Caco-2 (cell line): ENCODE results near the gene ARSD. TPM values are rescaled to one million over a fixed set of nuclear protein-coding genes. Genes with fewer than 3 reads are reported as not detected.
A peak's percentile ranks its signal among the peaks of the same experiment; 100 is the strongest.
"Not testable (repeated sequence)": the region's sequence is repeated elsewhere in the genome, so short reads cannot be mapped to it uniquely, and the experiment has no call there.

ENCODE experiments used
- BruUV-seq: library from RNA; stranded (reverse); fragments of 400-500 nt; replicated peaks from 2 replicates; lab custom pipeline; 2021; lab: Mats Ljungman, UMichigan
- CTCF ChIA-PET: fragments of 300-600 bp; sonication (Branson Sonifier 250); formaldehyde crosslinking; loops from one replicate; lab custom pipeline; 2022; ENCODE audit warnings: antibody characterized with exemption; lab: Charles Lee
- POLR2A ChIA-PET: fragments of 300-600 bp; sonication (Branson Sonifier 250); formaldehyde crosslinking; loops from one replicate; lab custom pipeline; 2022; ENCODE audit warnings: antibody characterized with exemption; lab: Charles Lee
- DNase-seq, 2 experiments: peaks; one replicate each; pipeline versions ENCODE4 v3.0.0 to v3.0.0-alpha.2; 2020 to 2022
- H3K27me3 ChIP-seq: replicated peaks from 2 replicates; pipeline ENCODE4 v1.6.0; 2011; ENCODE audit warnings: low read length; ENCODE audit not compliant: control insufficient read depth, insufficient read depth
- H3K36me3 ChIP-seq: 2 replicates; pipeline ENCODE4 v1.5.1; 2011; ENCODE audit warnings: low read length; ENCODE audit not compliant: control insufficient read depth, insufficient read depth
- H3K4me1 ChIP-seq: fragments of 250-450 bp; sonication (Bioruptor Pico); 2 replicates; pipeline ENCODE4 v1.5.1; 2020; ENCODE audit warnings: mild to moderate bottlenecking
- H3K4me3 ChIP-seq: 2 replicates; pipeline ENCODE4 v1.5.1; 2011; ENCODE audit warnings: low read depth, mild to moderate bottlenecking, control low read depth, low read length
- H3K9me3 ChIP-seq: fragments of 250-450 bp; sonication (Bioruptor Pico); 2 replicates; pipeline ENCODE4 v1.5.1; 2020; ENCODE audit warnings: mild to moderate bottlenecking, moderate library complexity
- H3K27ac Mint-ChIP-seq: one replicate; pipeline ENCODE4 v1.8.0; 2022; ENCODE audit warnings: mixed read lengths; ENCODE audit not compliant: unreplicated experiment
- H3K27me3 Mint-ChIP-seq: one replicate; pipeline ENCODE4 v1.8.0; 2022; ENCODE audit warnings: mixed read lengths; ENCODE audit not compliant: insufficient read depth, unreplicated experiment
- H3K36me3 Mint-ChIP-seq: one replicate; pipeline ENCODE4 v1.8.0; 2022; ENCODE audit warnings: mild to moderate bottlenecking, mixed read lengths; ENCODE audit not compliant: insufficient read depth, unreplicated experiment
- H3K4me1 Mint-ChIP-seq: one replicate; pipeline ENCODE4 v1.8.0; 2022; ENCODE audit warnings: low read depth, mixed read lengths; ENCODE audit not compliant: unreplicated experiment
- H3K4me3 Mint-ChIP-seq: one replicate; pipeline ENCODE4 v1.8.0; 2022; ENCODE audit warnings: mild to moderate bottlenecking, moderate library complexity, mixed read lengths; ENCODE audit not compliant: unreplicated experiment
- H3K9me3 Mint-ChIP-seq: one replicate; pipeline ENCODE4 v1.8.0; 2022; ENCODE audit warnings: mixed read lengths; ENCODE audit not compliant: unreplicated experiment
- CTCF ChIP-seq, 2 experiments: fragments of 200-600 bp in 1 of 2; IDR thresholded peaks; 1 replicate in 1 of 2; 2 replicates in 1 of 2; pipeline versions ENCODE4 v1.5.1 to v1.8.0; 2011 to 2022; ENCODE audit warnings: antibody characterized with exemption in 1 of 2, control low read depth in 1 of 2, inconsistent platforms in 1 of 2, low read depth in 1 of 2, low read length in 1 of 2, mild to moderate bottlenecking in 1 of 2, moderate library complexity in 1 of 2; ENCODE audit not compliant: insufficient read depth in 1 of 2, severe bottlenecking in 1 of 2, unreplicated experiment in 1 of 2
- intact Hi-C: fragments of 100-400 bp; cut with micrococcal nuclease; formaldehyde crosslinking; loops from one replicate; pipeline ENCODE4 v1.10.0; 2022; ENCODE audit not compliant: unreplicated experiment
- total RNA-seq: library from RNA; stranded (reverse); gene quantifications from 2 replicates; pipeline ENCODE4 v1.2.3, GENCODE V29; 2022

Gene ARSD
- total RNA-seq, 1 experiment from 2014 or later: 5.8 TPM

- Histone ChIP-seq H3K4me1 (peaks cover 10% of the 10 kb centered on the region), H3K27me3 (no peaks in the 10 kb centered on the region), H3K9me3 (no peaks in the 10 kb centered on the region), H3K4me3 (peak overlapping the region; percentile 22), H3K36me3 (no peaks in the 10 kb centered on the region)
- Mint-ChIP-seq H3K27me3 (no peaks in the 10 kb centered on the region), H3K9me3 (no peaks in the 10 kb centered on the region), H3K27ac (no peak overlapping the region), H3K36me3 (no peaks in the 10 kb centered on the region), H3K4me3 (peak overlapping the region; percentile 60), H3K4me1 (no peaks in the 10 kb centered on the region)
- ChIA-PET POLR2A (no interaction called here), CTCF (no interaction called here)
- BruUV-seq: no TSS peak
- DNase-seq: no peak
- intact Hi-C loops: no loop called here
- no peak for TF ChIP-seq CTCF (IDR thresholded peaks at IDR 0.05; ENCODE audit: insufficient read depth in 1 of 2, low read depth in 1 of 2, low read length in 1 of 2, severe bottlenecking in 1 of 2, unreplicated experiment in 1 of 2)
These were observed 38.4 kb upstream of the ARSD start for GRCh38 chrX:2967584-2967983.

- no peak overlapping the region for H3K4me3 ChIP-seq
- H3K27ac Mint-ChIP-seq: no peak overlapping the region
- H3K27me3 Mint-ChIP-seq: no peaks in the 10 kb centered on the region
- ChIA-PET POLR2A (no interaction called here), CTCF (no interaction called here)
- H3K4me1 Mint-ChIP-seq: peaks cover 4% of the 10 kb centered on the region
- BruUV-seq: no TSS peak
- no peaks in the 10 kb centered on the region for H3K36me3 ChIP-seq
- no peaks in the 10 kb centered on the region for H3K27me3 ChIP-seq
- peaks cover 11% of the 10 kb centered on the region for H3K4me1 ChIP-seq
- H3K4me3 Mint-ChIP-seq: no peak overlapping the region
- intact Hi-C loops: no loop called here
- no peaks in the 10 kb centered on the region for H3K9me3 Mint-ChIP-seq
- TF ChIP-seq CTCF (IDR thresholded peaks at IDR 0.05; ENCODE audit: insufficient read depth in 1 of 2, low read depth in 1 of 2, low read length in 1 of 2, severe bottlenecking in 1 of 2, unreplicated experiment in 1 of 2): no peak
- no peaks in the 10 kb centered on the region for H3K9me3 ChIP-seq
- no peaks in the 10 kb centered on the region for H3K36me3 Mint-ChIP-seq
- no peak for DNase-seq
These were observed 37.9 kb upstream of the ARSD start for GRCh38 chrX:2967012-2967411.

DNA sequence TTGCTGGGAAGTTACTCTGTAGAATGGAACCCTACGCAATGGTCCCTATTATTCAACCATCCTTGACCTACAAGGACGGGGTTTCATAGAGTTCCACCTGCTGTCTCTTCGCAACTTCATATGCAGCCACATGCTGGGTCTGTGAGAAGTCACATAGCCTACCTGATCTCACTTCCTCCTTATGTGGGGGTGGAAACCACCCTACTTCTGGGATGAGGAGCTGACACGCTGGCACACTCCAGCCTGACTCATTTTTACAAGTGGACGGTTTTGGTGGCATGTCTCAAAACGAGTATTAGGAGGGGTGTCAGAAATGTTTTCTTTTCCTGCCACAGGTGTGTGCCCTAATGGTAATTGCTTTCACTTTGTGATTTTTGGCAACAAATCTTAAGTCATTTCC is 36.8 kb upstream of the ARSD start:
- no TSS peak for BruUV-seq
- H3K36me3 ChIP-seq: no peaks in the 10 kb centered on the region
- peaks cover 8% of the 10 kb centered on the region for H3K4me1 Mint-ChIP-seq
- ChIA-PET CTCF (no interaction called here), POLR2A (no interaction called here)
- no peaks in the 10 kb centered on the region for H3K36me3 Mint-ChIP-seq
- H3K4me1 ChIP-seq: peaks cover 11% of the 10 kb centered on the region
- no peak overlapping the region for H3K4me3 ChIP-seq
- TF ChIP-seq CTCF (IDR thresholded peaks at IDR 0.05; ENCODE audit: insufficient read depth in 1 of 2, low read depth in 1 of 2, low read length in 1 of 2, severe bottlenecking in 1 of 2, unreplicated experiment in 1 of 2): no peak
- H3K27me3 ChIP-seq: no peaks in the 10 kb centered on the region
- H3K27me3 Mint-ChIP-seq: no peaks in the 10 kb centered on the region
- H3K9me3 Mint-ChIP-seq: no peaks in the 10 kb centered on the region
- DNase-seq: no peak
- no peak overlapping the region for H3K27ac Mint-ChIP-seq
- H3K4me3 Mint-ChIP-seq: no peak overlapping the region
- no peaks in the 10 kb centered on the region for H3K9me3 ChIP-seq
- intact Hi-C loops: no loop called here

DNA sequence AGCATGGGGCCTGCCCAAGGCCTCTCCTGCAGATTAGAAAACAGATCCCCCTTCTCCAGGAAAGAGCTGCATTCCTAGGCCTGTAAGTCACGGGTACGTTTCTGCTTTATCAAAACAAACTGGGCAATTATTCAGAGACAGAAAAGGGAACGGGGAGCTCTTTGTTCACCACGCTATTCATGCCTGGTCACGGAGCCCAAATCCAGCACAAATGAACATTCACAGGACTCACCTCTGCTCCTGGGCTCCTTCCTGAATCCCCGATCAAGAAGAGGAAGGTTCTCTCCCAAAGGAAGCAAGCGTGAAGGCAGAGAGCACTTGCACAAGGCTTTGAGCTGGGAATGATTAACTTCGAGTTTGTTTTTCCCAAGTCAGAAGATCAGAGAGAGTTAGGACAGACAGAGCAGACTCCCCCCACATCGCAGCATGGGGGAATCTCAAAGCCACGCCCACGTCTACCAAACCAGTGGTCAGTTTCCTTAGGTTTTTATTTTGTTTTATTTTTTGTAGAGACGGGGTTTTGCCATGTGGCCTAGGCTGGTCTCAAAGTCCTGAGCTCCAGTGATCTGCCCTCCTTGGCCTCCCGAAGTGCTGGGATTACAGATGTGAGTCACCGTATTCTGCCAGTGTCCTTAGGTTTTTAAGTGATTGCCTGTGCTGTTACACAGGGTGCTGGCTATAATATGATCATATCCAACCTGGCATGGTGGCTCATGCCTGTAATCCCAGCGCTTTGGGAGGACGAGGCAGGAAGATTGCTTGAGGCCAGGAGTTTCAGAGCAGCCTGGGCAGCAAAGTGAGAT is 35.1 kb upstream of the ARSD start:
- Histone ChIP-seq H3K4me1 (peaks cover 11% of the 10 kb centered on the region), H3K4me3 (peak overlapping the region; percentile 49)
- H3K9me3 Mint-ChIP-seq, BruUV-seq, H3K36me3 ChIP-seq, H3K36me3 Mint-ChIP-seq, H3K27me3 ChIP-seq, H3K27me3 Mint-ChIP-seq, H3K9me3 ChIP-seq, CTCF ChIA-PET: not testable (repeated sequence)
- H3K27ac Mint-ChIP-seq: peak overlapping the region; percentile 83
- H3K4me1 Mint-ChIP-seq: peaks cover 14% of the 10 kb centered on the region
- DNase-seq: peak; percentile 52 to 60
- POLR2A ChIA-PET: interaction anchor here (0.6 kb wide), 1 partner anchor 74 kb away, joined by 3 read pairs; no protein-coding TSS in a partner anchor
- peak overlapping the region; percentile 84 for H3K4me3 Mint-ChIP-seq
- intact Hi-C loops: loop anchor here (1.0 kb wide), 1 partner anchor 65 kb away; no protein-coding TSS in a partner anchor

DNA sequence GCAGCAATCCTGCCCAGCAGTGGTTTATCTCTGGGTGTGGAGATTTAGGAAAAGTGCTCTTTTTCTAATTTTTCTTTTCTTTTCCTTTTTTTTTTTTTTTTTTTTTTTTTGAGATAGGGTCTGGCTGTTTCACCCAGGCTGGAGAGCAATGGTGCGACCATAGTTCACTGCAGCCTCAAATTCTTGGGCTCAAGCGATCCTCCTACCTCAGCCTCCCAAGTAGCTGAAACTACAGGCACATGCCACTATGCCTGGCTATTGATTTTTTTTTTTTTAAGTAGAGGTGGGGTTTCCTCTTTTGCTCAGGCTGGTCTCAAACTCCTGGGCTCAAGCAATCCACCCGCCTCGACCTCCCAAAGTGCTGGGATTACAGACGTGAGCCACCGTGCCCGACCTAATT is 34.3 kb upstream of the ARSD start:
- intact Hi-C loops, POLR2A ChIA-PET, H3K9me3 ChIP-seq, DNase-seq, BruUV-seq, H3K27me3 Mint-ChIP-seq, H3K27me3 ChIP-seq, H3K27ac Mint-ChIP-seq, CTCF ChIA-PET, H3K9me3 Mint-ChIP-seq, H3K36me3 ChIP-seq: not testable (repeated sequence)
- Mint-ChIP-seq H3K4me3 (peak overlapping the region; percentile 84), H3K36me3 (peaks cover 12% of the 10 kb centered on the region), H3K4me1 (peaks cover 14% of the 10 kb centered on the region)
- H3K4me1 ChIP-seq: peaks cover 11% of the 10 kb centered on the region
- H3K4me3 ChIP-seq: peak overlapping the region; percentile 49
